Activated CD4-positive, alpha-beta T cell treated with anti-CD3 and anti-CD28 coated beads for 24 hours (primary cell): ENCODE measurements around the gene RPL31.
"Not testable (repeated sequence)": the region's sequence is repeated elsewhere in the genome, so short reads cannot be mapped to it uniquely, and the experiment has no call there.

ENCODE experiments used
- DNase-seq, 2 donors: peaks; one replicate each; pipeline ENCODE4 v3.0.0-alpha.2; 2020; ENCODE audit warnings: low read depth in 2 of 2

RPL31 gene

DNA sequence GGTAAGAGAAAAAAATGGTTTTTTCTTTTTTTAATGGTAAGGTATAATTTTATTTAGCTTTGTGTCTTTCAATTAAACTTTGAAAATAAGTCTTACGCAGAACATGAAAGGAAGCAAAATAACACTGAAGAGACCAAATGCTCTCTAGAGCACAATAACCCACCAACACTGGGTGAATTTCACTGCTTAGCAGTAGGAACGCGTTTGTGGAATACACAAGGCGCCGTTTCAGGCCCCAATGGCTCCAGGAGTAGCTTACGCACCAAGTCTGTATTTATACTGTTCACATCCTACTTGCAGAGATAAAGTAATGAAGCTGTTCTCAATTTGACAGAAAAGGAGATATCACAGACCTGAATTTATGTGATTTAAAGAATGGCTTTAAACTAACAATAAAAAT is 23.5 kb downstream of the RPL31 start:
- no peak for DNase-seq

GRCh38 chr2:101026253-101026701 is 24.2 kb downstream of the RPL31 start:
- DNase-seq, result no peak

GRCh38 chr2:101026923-101027469 is 24.9 kb downstream of the RPL31 start:
- DNase-seq, result no peak

- no peak for DNase-seq
Measured at GRCh38 chr2:101027852-101028251, 25.8 kb downstream of the RPL31 start.

DNA sequence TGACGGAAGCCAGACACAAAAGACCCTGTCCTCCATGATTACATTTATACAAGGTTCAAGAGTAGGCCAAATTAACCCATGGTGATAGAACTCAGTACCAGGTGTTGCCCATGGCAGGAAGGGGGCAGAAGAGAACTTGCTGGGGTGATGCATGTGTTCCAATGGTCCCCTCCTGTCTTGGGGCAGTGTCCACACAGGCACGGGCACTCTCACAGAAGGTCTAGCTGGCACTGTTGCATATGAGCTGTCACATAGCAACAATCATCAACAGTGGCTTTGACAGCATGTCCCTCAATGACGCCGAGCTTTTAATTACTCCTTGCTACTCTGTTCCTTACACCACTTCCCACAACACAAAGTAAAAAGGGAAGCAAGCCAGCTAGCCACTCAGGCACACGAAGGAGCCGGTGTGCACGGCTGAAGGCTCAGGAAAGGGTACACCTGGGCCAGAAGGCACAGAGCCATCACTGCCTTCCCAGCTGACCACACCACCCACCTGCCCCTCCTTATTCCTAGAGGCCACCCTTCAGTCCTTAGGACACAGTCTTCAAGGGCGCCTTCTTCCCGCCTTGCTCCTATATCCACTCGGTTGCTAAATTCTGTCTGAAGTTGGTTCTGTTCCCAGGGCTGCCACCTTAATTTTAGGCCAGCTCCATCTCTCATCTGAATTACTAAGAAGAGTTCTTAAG is 28.9 kb downstream of the RPL31 start:
- DNase-seq, result no peak

DNA sequence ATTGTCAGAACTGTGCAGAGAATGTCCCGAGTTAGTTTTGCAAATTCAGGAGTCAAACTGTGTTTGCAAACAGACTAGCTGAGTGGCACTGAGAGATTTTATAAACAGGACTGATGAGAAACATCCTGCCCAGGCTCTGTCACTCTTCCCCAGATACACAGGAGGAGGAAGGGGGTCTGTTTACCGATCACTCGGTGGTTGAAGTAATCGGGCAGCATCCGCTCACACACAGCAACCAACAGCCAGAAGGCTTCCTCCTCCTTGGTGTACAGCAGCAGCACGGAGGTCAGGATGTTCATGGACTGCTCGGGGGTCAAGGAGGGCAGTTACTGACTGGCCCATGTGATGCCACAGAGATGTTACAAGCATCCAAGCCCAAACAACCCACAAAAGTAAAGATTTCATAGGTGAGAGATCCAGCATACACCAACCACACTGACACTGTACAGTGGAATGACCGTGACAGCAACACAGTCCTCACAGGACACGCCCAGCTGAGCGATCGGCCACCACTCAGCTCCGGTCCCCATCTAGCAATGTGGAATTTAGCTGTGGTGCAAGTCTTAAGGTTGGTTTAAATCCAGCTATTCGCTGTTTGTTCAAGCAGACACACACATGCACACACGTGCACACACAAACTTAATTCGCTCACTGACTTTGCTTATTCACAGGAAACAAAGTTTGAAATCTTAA is 30.1 kb downstream of the RPL31 start:
- no peak for DNase-seq

- no peak for DNase-seq
Measured at GRCh38 chr2:101036562-101036961, 34.5 kb downstream of the RPL31 start.

- no peak for DNase-seq
Measured at GRCh38 chr2:101037161-101037755, 35.2 kb downstream of the RPL31 start.

GRCh38 chr2:101038455-101039255 is 36.6 kb downstream of the RPL31 start:
- DNase-seq, result no peak

DNA sequence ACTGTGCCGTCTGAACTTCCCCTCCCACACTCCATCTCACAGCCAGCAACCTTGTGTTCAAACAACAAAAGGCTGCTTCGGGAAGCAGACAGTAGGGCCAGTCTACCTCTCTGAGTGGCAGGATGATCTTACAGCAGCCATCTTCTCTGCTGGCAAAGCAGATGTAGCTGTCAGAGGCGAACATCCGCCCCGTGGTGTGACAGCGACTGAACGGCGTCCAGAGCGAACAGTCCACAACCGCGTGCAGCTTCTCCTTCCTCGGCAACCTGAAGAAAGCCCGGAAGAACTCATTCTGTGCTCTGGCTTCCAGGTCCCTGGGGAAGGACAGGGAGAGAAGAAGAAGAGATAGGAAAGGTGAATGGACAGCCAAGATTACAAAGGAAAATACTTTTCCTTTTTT is 38.0 kb downstream of the RPL31 start:
- no peak for DNase-seq

GRCh38 chr2:101040761-101041160 is 38.7 kb downstream of the RPL31 start:
- DNase-seq, result no peak

DNA sequence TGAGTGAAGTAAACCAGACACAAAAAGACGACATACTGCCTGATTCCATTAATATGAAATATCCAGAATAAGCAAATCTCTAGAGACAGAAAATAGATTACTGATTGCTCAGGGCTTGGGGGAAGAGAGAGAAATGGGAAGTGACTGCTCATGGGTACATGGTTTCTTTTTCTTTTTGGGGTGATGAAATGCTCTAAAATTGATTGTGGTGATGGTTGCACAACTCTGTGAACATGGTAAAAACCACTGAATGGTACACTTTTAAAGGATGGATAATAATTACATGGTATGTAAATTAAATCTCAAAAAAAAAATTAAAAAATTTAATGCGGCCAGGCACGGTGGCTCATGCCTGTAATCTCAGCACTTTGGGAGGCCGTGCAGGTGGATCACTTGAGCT is 39.3 kb downstream of the RPL31 start:
- no peak for DNase-seq

- no peak for DNase-seq
Measured at GRCh38 chr2:101045330-101045729, 43.2 kb downstream of the RPL31 start.

- no peak for DNase-seq
Measured at GRCh38 chr2:101047075-101047766, 45.1 kb downstream of the RPL31 start.

DNA sequence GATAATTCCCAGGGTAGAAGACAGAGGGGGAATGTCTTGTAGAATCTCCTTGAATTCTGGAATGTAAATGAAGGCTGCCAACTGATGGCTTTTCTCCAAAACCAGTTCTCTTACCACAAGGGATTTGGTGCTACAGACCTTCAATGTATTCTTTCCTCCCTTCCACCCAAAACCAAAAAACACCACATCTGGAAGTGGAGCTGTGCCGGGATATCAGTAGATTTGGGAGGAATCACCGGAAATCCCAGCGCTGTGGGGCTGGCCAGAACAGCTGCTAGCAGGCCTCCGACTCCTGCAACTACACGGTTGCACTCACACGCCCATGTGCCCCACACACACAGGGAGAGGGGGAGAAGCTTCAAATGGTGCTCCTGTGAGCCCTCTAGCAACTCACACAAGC is 45.7 kb downstream of the RPL31 start:
- no peak for DNase-seq

DNA sequence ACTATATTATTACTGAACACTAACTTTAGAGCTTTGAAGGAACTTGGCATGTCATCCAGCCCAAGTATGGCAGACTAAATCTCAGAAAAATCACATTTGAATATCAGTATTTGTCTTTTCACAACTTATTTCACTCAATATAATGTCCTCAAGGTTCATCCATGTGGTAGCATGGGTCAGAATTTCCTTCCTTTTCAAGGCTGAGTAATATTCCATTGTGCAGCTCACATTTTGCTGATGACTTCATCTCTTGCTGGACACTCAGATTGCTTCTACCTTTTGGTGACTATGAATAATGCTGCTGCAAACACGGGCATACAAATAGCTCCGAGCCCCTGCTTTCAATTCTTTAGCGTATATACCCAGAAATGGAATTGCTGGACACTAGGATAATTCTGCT is 46.7 kb downstream of the RPL31 start:
- DNase-seq, result no peak

GRCh38 chr2:101050886-101051285 is 48.8 kb downstream of the RPL31 start:
- not testable (repeated sequence) for DNase-seq

- DNase-seq, result no peak
Measured at GRCh38 chr2:101052147-101052546, 50.1 kb downstream of the RPL31 start.

DNA sequence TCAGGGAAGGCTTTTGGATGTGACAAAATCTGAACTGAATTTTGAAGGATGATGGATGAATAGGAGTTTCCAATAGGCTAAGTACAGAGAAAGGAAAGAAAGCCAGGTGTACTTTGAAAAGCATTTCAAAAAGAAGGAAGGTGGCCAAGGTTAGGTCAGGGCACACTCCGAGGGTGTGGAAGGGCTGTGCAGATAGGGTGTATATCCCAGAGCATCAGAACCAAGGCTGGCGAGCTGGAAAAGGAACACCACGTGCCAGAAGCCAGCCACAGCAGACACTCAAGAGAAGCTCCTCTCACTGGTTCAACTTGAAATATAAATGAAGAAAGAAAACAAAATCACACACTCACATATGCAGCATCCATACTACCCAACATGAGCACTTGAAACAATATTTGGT is 51.0 kb downstream of the RPL31 start:
- DNase-seq, result no peak
